Measurements from ENCODE around the gene DIS3L.
"Not testable (repeated sequence)": the region's sequence is repeated elsewhere in the genome, so short reads cannot be mapped to it uniquely, and the experiment has no call there.

Gene DIS3L

GRCh38 chr15:66310786-66311185 lies 17.4 kb downstream of the DIS3L start:
- DNase-seq (ENCODE audit: low read depth): no peak

- no peak for DNase-seq (ENCODE audit: low read depth)
Measured at GRCh38 chr15:66312144-66312543, 18.8 kb downstream of the DIS3L start.

DNA sequence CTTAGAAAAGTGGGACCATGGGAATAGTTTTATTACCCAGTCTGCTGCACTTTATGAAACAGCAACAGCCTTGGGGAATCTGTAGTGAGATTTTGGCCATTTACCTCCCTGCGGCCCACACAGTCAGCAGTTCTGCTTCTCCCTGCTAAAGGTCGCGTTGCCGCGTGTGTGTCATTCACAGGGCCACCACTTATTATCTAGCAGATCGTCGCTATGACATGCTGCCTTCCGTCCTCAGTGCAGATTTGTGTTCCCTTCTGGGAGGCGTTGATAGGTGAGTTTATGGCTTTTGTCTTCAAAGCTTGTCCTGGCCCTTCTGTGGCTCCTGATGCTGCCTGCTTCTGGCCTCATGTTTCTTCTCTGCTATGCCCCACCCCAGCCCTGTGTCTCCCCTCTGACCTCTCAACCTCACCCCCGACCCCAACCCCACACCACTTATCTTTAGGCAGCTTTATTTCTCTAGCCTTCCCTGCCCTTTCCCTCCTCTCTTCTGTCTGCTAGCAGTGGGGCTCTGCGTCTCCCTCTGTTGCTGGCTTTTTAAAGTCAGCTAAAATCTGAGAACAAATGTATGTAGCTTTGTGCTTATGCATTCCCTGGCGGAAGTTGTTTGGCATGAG lies 30.1 kb downstream of the DIS3L start:
- no peak for DNase-seq (ENCODE audit: low read depth)

DNA sequence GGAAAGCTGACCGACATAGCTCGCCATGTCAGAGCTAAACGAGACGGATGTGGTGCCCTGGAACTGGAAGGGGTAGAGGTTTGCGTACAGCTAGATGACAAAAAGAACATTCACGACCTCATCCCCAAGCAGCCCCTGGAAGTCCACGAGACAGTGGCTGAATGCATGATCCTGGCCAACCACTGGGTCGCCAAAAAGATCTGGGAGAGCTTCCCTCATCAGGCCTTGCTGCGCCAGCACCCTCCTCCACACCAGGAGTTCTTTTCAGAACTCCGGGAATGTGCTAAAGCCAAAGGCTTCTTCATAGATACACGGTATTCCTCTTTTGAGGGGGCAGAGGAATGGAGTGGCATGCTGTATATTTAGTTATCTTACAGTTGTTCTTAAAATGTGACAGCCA lies 32.7 kb downstream of the DIS3L start:
- no peak for DNase-seq (ENCODE audit: low read depth)

- DNase-seq (ENCODE audit: low read depth): no peak
Measured at GRCh38 chr15:66327736-66328135, 34.4 kb downstream of the DIS3L start.

DNA sequence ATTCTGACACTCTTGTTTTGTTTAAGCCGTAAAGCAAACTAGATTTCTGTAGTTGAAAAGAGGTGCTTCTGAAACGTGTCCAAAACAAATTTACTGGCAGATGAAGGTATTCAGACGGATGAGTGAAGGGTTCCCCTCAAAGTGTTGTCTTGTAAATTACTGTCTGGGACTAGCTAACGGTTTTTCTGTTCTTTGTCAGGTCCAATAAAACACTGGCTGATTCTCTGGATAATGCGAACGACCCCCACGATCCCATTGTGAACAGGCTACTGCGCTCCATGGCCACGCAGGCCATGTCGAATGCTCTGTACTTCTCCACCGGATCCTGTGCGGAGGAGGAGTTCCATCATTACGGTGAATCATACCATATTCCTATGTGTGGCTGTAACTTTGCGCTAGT lies 35.4 kb downstream of the DIS3L start:
- DNase-seq (ENCODE audit: low read depth): no peak

- DNase-seq (ENCODE audit: low read depth): not testable (repeated sequence)
Measured at GRCh38 chr15:66348530-66348929, 55.2 kb downstream of the DIS3L start.

DNA sequence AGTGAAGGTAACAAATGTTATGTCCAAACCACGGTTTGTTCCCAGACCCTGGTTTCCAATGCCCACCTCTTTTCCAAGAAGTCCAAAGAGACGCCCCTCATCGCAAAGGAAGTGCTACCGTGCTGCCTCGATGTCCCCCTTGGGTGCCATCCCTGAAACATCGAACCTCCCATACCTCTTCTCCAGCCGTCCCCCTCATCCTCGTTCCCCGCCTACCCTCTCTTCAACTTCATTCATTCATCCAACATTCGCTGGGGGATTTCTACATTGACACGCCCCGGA lies 62.6 kb downstream of the DIS3L start:
- no peak for DNase-seq (ENCODE audit: low read depth)

- peak; percentile 93 for DNase-seq (ENCODE audit: low read depth)
Measured at GRCh38 chr15:66356359-66357236, 63.2 kb downstream of the DIS3L start, which contains the start of gene TIPIN. Gene TIPIN, minus strand, starts transcription at chr15:66356685. Its CDS starts 3,738 bp downstream, at chr15:66352947.

DNA sequence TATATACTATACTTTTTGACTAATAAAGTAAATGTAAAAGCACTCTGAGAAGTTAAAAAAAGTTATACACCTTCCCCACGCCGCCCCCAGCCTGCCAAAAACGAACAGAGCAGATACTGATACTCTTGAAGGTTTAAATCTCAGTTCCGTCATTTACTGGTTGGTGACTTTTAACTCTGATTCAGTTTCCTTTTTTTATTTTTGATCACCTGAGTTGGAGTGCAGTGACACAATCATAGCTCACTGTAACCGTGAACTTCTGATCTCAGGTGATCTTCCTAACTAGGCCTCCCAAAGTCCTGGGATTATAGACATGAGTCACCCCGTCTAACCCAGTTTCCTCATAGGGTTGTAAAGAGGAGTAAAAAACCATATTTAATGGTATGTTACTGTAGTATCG lies 66.4 kb downstream of the DIS3L start:
- DNase-seq (ENCODE audit: low read depth): no peak

DNA sequence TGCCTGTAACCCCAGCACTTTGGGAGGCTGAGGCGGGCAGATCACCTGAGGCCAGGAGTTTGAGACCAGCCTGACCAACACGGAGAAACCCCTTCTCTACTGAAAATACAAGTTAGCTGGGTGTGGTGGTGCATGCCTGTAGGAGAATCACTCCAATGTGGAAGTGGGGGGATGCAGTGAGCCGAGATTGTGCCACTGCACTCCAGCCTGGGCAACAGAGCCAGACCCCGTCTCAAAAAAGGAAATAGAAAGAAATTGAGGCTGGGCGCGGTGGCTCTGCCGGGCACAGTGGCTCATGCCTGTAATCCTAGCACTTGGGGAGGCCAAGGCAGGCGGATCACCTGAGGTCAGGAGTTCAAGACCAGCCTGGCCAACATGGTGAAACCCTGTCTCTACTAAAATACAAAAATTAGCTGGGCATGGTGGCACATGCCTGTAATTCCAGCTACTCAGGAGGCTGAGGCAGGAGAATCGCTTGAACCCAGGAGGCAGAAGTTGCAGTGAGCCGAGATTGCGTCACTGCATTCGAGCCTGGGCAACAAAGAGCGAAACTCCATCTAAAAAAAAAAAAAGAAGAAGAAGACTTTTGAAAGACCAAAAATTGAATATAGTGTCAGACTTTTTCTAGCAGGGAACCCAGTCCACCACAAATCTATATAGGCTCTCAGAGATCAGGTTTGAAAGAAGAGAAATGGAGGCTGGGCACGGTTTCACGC lies 68.5 kb downstream of the DIS3L start:
- DNase-seq (ENCODE audit: low read depth): not testable (repeated sequence)

DNA sequence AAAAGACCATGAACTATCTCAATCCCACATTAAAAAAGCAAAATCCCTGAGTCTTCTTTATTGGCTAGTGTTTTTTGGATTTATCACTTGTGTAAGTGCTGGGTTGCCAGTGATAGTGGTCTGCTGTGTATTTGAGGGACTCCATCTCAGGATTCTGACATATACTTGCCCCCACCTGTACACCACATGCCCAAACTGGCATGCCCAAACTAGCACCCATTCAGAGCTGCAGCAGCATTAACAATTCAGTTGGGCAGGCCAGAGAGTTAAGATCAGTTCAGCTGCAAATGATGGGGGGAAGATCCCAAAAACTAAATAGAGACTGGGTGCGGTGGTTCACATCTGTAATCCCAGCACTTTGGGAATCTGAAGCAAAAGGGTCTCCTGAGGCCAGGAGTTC lies 69.4 kb downstream of the DIS3L start:
- no peak for DNase-seq (ENCODE audit: low read depth)

GRCh38 chr15:66364944-66365528 lies 71.7 kb downstream of the DIS3L start:
- DNase-seq (ENCODE audit: low read depth): no peak

- no peak for DNase-seq (ENCODE audit: low read depth)
Measured at GRCh38 chr15:66369773-66370651, 76.6 kb downstream of the DIS3L start.

- no peak for DNase-seq (ENCODE audit: low read depth)
Measured at GRCh38 chr15:66374179-66374578, 80.8 kb downstream of the DIS3L start.

GRCh38 chr15:66378814-66379430 lies 85.6 kb downstream of the DIS3L start:
- no peak for DNase-seq (ENCODE audit: low read depth)

GRCh38 chr15:66381376-66381775 lies 88.0 kb downstream of the DIS3L start:
- DNase-seq (ENCODE audit: low read depth): not testable (repeated sequence)
